AML-193 (cell line): ENCODE measurements around the gene RNF150.

ENCODE experiments used
- DNase-seq, 2 experiments: peaks; one replicate each; lab custom pipeline; 2025; lab: John Stamatoyannopoulos, UW

RNF150 gene

DNA sequence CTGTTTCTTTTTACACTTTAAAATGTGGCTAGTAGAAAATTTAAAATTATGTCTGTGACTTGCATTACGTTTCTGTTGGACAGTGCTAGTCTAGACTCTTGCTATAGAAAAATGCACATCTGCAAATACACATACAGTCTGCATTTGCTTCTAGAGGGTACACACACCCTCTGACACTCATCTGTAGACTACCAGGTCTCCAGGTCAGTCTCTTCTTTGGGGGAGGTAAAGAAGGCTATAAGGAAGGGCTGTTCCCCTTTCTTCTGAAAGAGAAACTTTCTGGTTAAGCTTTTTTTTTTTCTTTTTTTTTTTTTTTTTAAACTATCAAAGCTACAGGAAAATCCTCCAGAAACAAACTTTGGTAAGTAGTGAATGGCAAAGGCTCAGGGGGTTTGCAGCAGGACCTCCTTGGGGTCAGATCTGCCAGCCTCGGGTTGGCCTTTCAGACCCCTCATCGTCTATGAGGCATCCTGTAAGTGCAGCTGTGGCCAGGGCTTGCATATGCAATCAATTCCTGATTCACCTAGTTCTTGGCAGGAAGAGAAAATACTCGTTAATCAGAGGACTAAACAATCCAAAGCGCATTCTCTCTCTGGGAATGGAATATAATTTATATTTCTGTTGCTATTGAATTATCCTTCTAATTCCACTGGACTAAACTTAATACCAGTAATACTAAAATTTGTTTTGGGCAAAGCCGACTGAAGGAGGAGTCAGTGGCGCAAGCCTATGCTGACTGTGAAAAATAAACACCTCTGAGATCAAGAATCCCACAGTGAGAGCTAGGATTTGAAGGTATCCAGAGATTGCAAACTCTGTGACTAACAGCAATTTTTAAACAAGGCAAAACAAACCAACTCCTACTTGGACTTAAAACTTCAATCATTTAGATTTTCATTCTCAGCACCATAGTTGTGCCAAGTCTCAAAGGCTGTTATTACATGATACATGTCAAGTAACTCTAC, 267.7 kb downstream of the RNF150 start:
- DNase-seq: no peak

GRCh38 chr4:140863197-140863596, 270.1 kb downstream of the RNF150 start:
- no peak for DNase-seq

DNA sequence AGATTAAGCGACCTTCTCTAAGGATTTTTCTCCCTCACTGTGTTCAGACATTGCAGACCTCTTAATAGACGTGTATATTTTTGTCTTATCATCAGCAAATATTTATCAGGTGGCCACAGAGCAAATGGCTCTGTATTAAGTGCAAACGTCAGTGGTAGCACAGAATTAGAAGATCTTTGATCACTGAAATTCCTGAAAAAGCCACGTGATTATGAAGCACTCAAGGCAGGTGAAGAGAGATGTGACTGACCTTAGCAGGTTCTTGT, 271.2 kb downstream of the RNF150 start:
- DNase-seq: no peak

GRCh38 chr4:140861359-140862176, 271.7 kb downstream of the RNF150 start:
- DNase-seq: peak; percentile 39 to 51

DNA sequence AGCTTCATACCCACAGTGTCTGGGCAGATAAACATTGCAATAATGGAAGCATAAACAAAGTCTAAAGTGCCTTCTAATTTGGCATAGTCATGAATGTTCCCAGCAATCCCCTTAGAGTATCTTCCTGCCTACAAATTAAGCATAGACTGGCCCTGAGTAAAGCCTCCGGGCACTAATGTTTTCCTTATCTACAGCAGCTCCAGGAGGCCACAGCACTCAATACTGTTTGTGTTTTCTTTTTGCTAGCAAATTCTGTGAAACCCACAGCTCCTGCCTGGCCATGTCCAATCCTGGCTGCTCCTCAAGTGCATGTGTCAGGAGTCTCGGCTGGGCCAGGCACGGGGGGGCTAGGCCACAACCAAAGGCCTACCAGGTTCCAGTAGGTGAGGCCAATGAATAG, 274.4 kb downstream of the RNF150 start:
- no peak for DNase-seq

DNA sequence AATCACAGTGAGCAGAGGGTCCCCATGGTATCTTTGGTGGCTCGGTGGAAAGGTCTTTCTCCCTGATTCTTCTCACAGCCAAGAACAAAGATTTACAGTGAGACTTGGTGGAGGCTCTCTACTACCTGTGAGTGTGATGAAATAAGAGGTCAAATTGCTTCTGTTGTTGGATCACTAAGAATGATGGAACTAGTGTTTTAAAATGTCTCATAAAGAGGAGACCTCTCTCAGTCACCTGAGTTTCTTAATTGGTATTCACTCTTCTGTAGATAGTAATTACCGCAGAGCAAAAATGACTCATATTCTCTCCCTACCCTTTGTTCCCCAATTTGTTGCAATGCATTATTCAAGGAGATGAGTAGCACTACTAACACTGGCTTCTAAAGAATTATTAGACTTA, 276.2 kb downstream of the RNF150 start:
- DNase-seq: peak in 1 of 2 experiments; percentile 4

GRCh38 chr4:140856621-140857062, 276.6 kb downstream of the RNF150 start:
- no peak for DNase-seq

DNA sequence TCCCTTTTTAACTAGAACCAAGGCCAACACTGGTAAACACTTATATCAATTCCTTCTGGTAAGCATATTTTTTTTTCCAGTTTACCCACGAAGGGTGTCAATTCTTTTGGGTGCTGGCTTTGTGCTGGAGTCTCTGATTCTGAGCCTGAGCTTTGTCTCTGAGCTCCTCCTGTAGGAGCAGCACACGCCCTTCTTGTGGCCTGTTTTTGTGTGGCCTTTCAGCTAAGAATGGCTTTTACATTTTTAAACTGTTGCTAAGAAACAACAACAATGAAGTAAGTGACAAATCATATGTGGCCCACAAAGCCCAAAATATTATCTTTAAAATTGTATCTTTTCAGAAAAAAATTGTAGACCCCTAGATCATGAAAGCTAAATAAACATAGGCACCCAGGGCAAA, 279.1 kb downstream of the RNF150 start:
- no peak for DNase-seq

DNA sequence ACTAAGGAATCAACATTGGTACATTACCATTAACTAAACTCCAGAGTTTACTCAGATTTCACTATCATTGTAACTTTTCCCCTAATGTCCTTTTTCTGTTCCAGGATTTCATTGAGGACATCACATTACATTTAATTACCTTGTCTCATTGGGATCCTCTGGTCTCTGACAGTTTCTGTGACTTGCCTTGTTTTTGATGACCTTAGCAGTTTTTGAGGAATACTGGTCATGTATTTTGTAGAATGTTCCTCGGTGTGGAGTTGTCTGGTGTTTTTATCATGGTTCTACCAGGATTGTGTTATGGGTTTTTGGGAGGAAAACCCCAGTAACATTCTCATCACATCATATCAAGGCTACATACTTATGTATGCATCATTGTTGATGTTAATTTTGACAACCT, 281.5 kb downstream of the RNF150 start:
- no peak for DNase-seq

- peak; percentile 34 to 59 for DNase-seq
These were observed 282.1 kb downstream of the RNF150 start for GRCh38 chr4:140851032-140851636.

GRCh38 chr4:140849526-140849925, 283.7 kb downstream of the RNF150 start:
- DNase-seq: no peak

- no peak for DNase-seq
These were observed 286.5 kb downstream of the RNF150 start for GRCh38 chr4:140846736-140847135.

DNA sequence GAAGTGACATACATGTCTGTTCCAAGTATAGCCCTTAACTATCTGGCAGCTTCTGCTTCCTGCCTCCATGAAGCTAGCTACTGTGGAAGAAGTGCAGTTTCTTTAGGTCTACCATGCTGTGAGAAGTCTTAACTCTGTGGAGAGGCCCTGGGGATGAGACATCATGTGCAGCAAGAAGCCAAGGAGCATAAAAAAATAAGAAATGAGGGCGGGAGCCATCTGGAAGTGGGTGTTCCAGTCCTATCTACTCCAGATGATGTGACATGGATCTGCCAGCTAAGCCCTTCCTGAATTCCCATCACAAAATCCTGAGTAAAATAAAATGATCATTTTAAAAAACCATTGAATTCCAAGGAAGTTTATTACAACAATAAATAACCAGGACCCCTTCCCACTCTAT, 289.2 kb downstream of the RNF150 start:
- DNase-seq: no peak

DNA sequence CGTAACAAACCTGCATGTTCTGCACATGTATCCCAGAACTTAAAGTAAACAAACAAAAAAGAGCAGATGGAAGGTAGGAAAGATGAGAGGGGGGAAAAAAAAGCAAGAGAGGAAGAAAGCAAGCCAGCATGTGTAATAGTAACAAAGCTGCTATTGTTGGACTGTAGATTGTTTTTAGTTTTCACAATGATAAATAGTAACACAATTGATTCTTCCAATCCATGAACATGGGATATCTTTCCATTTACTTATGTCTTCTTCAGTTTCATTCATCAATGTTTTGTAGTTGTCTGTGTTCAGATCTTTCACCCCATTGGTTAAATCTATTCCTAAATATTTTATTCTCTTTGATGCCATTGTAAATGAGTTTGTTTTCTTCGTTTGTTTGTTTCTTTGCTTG, 292.1 kb downstream of the RNF150 start:
- DNase-seq: no peak

DNA sequence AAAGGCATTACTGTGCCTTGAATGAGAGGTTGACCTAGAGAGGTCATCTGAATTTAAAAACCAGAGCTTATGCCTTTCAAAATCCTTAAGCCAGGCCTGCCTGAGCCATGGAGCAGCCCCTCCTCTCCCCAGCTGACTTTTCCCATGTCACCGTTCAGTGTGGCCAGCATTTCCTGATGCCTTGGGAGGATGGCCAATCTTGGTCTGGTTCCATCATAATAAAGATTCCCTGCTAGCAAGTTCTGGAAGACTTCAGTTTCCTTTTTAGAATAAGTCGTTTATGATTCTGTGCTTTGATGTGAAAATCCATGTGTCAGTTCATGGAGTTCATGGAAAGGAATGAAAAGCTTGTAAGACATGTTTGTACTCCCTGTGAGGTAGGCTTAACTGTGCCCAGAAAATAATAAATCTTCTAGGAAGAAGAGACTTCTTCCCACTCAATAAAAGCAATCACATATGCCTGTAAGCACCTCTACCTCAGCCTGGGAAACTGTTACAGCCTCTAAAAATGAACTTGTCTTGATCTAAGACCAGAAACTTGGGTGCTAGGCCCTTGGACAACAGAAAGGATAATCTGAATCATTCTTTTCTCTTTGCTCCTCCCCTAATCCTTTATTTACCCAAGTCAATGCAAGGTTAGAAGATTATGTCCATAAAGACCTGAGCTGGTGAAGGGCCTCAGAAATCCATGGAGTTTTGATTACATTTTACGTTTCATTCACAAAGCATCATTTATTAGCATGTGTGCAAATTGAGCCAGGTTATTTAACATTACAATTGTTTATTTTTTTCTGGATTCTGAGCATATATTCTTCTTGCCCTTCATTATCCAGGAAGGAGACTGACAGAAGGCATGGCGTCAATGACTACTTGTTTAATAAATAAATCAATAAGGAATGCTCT, 293.1 kb downstream of the RNF150 start:
- DNase-seq: no peak

- DNase-seq: no peak
These were observed 293.9 kb downstream of the RNF150 start for GRCh38 chr4:140839406-140839805.

- DNase-seq: no peak
These were observed 295.5 kb downstream of the RNF150 start for GRCh38 chr4:140837736-140838135.

DNA sequence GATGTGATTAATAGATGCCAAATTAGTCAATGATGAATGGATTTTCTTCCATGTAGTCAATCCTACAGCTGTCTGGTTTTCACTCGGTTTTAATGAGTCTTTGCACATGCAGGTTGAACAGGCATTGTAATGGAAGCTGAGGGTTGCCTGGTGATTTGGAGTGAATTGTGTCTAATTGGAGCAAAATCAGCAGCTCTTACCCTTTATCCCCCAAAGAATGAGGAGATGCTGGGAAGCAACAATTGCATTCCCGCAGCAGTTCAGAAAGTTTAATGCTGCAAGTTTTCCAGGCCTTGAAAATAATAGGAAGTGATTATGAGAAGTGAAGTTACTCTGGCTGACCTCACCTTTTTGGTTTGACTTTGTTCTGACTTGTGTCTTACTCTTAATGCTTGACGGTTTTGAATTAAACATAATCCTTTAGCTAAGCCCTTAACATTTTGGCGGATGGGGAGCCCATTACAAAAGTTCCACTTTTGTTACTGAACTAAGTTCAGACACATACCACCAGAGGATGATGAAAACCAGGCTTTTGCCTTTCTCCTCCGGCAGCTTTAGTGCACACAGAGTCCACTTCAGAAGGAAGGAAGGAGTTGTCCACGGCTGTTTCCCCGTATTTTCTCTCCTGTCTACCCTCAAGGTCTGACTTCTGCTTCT, 298.3 kb downstream of the RNF150 start:
- no peak for DNase-seq

- DNase-seq: no peak
These were observed 300.0 kb downstream of the RNF150 start for GRCh38 chr4:140833280-140833679.

DNA sequence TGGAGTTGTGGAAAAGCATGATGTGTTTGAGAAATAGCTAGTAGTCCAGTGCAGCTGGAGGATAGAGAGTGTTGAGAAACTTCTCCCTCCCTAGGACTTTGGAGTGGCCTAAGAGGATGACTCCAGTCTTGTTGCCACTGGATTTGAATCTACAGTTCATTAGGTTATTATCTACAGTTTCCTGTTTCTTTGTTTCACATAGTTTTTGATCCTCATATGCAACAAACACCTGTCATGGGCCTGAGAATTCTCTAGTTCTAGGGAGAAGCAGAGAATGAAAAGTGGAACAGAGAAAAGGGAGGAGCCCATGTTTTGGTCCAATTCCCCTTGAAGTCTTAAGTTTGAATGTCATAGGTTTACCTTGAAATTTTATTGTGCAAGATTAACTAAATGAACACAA, 303.4 kb downstream of the RNF150 start:
- DNase-seq: no peak

DNA sequence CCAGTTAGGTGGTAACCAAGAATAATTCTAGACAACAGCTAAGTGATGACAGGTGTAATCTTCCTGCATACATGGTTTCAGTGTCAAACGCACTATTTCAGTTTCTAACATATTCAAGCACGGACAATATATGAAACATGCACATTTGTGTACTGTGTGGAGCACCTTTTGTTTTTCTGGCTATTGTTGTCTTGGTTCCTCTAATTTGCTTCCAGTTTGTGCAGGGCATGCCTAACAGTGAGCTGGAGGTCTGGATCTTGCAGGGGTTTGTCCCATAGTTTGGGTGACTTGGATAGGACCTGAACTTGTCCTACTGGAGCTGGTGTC, 306.6 kb downstream of the RNF150 start:
- no peak for DNase-seq
